Coronary artery (tissue), 2 donors: ENCODE measurements around the gene DNAH5.

Experiments
- DNase-seq: peaks from one replicate; pipeline ENCODE4 v3.0.0-alpha.2; 2017; ENCODE audit warnings: low spot score
- H3K27ac ChIP-seq, 2 donors: fragments of 200-600 bp; sonication (generic); one replicate each; pipeline ENCODE4 v1.5.1; 2016 to 2019
- H3K4me3 ChIP-seq: fragments of 200-600 bp; sonication (generic); 2 replicates; pipeline ENCODE4 v1.5.1; 2016; ENCODE audit warnings: mild to moderate bottlenecking, moderate library complexity
- TF ChIP-seq, protein P1 (sequence below): fragments of 200-600 bp; sonication (generic); IDR thresholded peaks from one replicate; pipeline ENCODE4 v1.5.1; 2019; ENCODE audit warnings: antibody characterized with exemption

DNAH5 gene

DNA sequence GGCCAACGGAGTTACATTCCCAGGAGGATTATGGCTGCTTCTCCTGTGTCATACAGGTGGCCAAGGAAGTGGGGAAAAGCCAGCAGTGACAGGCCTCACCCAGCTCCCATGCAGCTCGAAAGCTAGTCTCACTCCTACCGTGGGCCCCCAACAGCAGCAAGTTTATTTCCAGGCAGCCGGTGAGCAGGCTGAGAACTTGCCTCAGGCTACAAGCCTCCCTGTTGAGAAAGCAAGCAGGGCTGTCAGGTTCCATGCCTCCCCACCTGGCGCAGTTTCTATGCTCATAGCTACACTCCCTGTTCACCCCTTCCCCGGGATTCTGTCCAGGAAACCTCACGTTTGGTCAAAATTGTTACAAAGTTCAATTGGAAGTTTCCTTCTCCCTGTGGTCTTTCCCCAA, 27.5 kb upstream of the DNAH5 start:
- DNase-seq: no peak
- Histone ChIP-seq H3K4me3 (no peak overlapping the region), H3K27ac (no peak overlapping the region)
- TF ChIP-seq, protein P1, sequence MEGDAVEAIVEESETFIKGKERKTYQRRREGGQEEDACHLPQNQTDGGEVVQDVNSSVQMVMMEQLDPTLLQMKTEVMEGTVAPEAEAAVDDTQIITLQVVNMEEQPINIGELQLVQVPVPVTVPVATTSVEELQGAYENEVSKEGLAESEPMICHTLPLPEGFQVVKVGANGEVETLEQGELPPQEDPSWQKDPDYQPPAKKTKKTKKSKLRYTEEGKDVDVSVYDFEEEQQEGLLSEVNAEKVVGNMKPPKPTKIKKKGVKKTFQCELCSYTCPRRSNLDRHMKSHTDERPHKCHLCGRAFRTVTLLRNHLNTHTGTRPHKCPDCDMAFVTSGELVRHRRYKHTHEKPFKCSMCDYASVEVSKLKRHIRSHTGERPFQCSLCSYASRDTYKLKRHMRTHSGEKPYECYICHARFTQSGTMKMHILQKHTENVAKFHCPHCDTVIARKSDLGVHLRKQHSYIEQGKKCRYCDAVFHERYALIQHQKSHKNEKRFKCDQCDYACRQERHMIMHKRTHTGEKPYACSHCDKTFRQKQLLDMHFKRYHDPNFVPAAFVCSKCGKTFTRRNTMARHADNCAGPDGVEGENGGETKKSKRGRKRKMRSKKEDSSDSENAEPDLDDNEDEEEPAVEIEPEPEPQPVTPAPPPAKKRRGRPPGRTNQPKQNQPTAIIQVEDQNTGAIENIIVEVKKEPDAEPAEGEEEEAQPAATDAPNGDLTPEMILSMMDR: no peak

DNA sequence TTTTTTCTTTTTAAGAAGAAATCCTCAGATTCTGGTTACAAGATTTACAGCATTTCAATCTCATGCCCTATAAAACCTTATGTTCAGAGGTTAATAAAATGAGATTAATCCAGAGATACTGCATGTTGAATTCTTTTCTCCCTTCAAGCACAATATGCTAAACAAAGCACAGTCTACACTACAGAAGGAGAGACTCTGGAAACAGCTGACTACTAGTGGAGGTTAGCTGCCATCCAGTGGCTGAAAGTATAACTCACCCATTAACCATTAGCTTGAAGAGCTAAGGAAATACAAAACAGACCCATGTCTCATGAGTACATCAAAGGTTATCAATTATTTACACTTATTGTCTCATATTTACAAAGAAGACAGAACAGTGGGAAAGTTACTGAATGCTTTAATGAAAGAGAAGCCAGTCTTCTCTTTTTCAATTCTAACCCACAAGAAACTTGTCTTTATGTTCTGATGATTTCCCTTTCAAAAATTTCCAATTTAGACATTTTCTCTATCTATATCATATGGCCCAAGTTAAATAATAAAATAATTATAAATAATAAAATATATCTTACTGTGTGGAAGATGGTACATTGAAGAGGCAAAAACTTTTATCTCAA, 12.7 kb upstream of the DNAH5 start:
- H3K4me3 ChIP-seq: no peak overlapping the region
- DNase-seq: no peak
- TF ChIP-seq, protein P1: no peak
- H3K27ac ChIP-seq: no peak overlapping the region

DNA sequence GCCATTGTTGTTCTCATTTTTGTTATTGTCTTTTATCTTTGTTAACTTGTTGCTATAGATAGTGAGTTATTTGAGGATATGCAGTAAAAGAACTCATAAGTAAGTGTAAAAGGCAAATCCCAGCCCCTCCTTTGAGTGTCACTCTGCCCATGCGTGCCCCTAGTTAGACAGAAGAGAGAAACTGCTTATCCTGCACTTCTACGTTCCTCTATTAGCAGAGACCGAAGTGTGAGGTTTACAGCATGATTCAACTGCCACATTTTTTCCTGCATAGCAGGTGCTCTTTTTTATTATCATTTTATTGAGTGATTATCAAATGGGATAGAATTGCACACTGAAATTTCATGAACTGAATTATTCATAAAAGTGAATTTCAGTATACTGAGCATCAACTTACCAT, 12.0 kb upstream of the DNAH5 start:
- TF ChIP-seq, protein P1: no peak
- no peak for DNase-seq

DNA sequence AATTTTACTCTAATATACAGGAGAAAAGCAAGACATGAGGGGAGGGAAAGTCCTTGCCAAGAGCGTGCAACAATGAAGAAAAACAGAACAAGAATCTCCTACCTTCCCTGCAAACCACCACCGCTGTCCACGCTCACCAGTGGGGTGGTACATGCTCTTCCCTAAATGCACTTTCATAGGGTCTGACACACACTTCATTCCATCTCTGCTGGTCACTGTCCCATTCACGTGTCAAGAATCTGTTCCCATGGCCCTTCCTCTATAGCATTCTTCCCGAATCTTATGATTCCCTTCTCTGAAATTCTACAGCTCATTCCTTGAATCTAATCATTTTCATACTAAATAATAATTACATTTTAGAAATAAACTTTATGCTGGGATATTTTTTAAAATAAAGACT, 11.4 kb upstream of the DNAH5 start:
- TF ChIP-seq, protein P1: no peak
- H3K4me3 ChIP-seq: no peak overlapping the region
- no peak overlapping the region for H3K27ac ChIP-seq
- no peak for DNase-seq

More for the DNA sequence above, 12.0 kb upstream of the DNAH5 start:
- no peak overlapping the region for H3K27ac ChIP-seq
- no peak overlapping the region for H3K4me3 ChIP-seq

DNA sequence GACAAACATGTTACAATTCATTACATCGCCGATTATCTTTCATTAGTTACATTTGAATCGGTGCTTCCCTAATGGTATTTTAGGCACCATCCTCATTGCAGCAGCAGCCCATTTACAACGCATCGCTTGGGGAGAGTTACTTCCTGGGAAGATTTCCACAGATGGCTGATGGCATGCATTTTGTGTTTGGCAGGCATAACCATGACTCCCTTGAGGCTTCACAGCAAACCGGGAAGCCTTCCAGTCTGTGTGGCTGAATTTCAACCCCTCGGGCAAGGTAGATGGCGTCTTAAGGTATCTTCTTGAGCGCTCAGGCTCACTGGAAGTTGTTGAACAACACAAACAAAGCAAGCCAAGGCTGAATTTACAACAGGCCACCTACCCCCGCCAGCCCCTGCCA, 1.6 kb upstream of the DNAH5 start:
- H3K27ac ChIP-seq: no peak overlapping the region
- TF ChIP-seq, protein P1: no peak
- DNase-seq: no peak
- H3K4me3 ChIP-seq: no peak overlapping the region

DNA sequence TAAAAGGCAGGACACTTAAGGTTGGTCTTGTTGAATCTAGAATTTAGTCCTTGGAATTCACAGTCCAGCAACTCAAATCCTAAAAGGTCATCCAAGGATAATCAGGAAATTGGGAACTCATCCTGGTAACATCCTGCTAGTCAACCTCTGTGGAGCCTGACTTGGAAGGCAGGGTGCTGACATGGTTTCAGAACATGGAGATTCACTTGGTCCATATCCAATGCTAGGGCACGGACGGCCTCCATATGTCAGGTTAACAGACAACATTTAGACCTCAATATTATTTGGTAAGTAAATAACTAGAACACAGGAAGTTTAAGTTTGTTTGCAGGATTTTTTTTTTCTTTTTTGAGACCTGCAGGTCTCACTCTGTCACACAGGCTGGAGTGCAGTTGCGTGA, 783 bp upstream of the DNAH5 start:
- TF ChIP-seq, protein P1: no peak
- DNase-seq: no peak
- Histone ChIP-seq H3K27ac (no peak overlapping the region), H3K4me3 (no peak overlapping the region)

DNA sequence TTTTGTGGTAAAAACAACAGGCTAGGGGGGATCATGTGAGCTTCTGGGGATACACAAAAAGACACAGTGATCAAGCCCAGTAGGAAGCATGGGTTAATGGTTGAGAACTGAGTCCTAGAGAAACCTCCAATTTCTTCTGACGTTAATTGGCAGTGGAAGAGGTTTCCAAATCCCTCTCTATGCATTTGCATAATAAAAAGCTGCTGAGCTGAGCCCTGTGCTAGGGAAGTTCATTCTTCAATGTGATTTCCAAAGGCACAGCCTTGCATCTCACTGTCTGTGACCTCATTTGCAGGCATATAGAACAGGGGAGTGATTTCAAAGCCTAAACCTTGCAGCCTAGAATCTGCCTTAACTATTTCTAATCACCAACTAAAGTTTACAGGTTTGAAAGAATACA, 812 bp downstream of the DNAH5 start:
- TF ChIP-seq, protein P1: no peak
- H3K27ac ChIP-seq: no peak overlapping the region
- no peak overlapping the region for H3K4me3 ChIP-seq
- DNase-seq: no peak
